HUES64 (cell line): ENCODE measurements around the gene FRYL.
"Not testable (repeated sequence)": the region's sequence is repeated elsewhere in the genome, so short reads cannot be mapped to it uniquely, and the experiment has no call there.

Source experiments
- H3K27ac ChIP-seq: 2 replicates; pipeline ENCODE4 v1.7.0; 2013; ENCODE audit warnings: low read depth, low read length, inconsistent platforms
- H3K27me3 ChIP-seq: 2 replicates; pipeline ENCODE4 v1.6.1; 2013; ENCODE audit warnings: mild to moderate bottlenecking, low read length; ENCODE audit not compliant: insufficient read depth
- H3K36me3 ChIP-seq: 2 replicates; pipeline ENCODE4 v1.6.1; 2013; ENCODE audit warnings: mild to moderate bottlenecking, low read length; ENCODE audit not compliant: insufficient read depth
- H3K4me1 ChIP-seq: 2 replicates; pipeline ENCODE4 v1.6.1; 2013; ENCODE audit warnings: mild to moderate bottlenecking, low read length, moderate library complexity; ENCODE audit not compliant: insufficient read depth
- H3K4me3 ChIP-seq: 2 replicates; pipeline ENCODE4 v1.5.1; 2013; ENCODE audit warnings: mild to moderate bottlenecking, low read length, moderate library complexity
- H3K9ac ChIP-seq: 2 replicates; pipeline ENCODE4 v1.6.1; 2013; ENCODE audit warnings: mild to moderate bottlenecking, low read depth, low read length
- H3K9me3 ChIP-seq: 2 replicates; pipeline ENCODE4 v1.6.1; 2013; ENCODE audit warnings: low read depth, low read length; ENCODE audit not compliant: insufficient read depth
- WGBS: fragments of 150-250, 120-280 bp; methylation state at CpG from one replicate; pipeline ENCODE4 v1.1.7; 2013; ENCODE audit warnings: missing lambda C conversion rate; 5-methylcytosine and 5-hydroxymethylcytosine counted together

FRYL gene

DNA sequence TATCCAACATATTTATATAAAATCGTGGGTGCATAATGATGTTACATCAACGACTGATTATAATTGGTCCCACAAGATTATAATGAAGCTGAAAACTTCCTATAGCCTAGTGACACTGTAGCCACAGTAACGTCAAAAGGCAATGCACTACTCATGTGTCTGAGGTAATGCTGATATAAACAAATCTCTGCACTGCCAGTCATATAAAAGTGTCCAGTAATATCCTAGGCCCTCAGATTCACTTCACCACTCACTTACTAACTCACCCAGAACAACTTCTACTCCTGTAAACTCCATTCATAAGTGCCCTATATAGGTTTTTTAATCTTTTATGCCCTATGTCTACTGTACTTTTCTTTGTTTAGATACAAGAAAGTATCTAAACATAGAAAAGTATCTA, 18.8 kb downstream of the FRYL start:
- Histone ChIP-seq H3K4me1 (no peaks in the 10 kb centered on the region), H3K9ac (no peak overlapping the region), H3K27ac (no peak overlapping the region), H3K27me3 (no peaks in the 10 kb centered on the region), H3K9me3 (no peaks in the 10 kb centered on the region), H3K36me3 (0 out of 2 replicates have a peak, but pooled peaks cover 4% of the 10 kb centered on the region), H3K4me3 (no peak overlapping the region)
- WGBS = 98% methylated on average over 3 of the region's 3 CpGs

DNA sequence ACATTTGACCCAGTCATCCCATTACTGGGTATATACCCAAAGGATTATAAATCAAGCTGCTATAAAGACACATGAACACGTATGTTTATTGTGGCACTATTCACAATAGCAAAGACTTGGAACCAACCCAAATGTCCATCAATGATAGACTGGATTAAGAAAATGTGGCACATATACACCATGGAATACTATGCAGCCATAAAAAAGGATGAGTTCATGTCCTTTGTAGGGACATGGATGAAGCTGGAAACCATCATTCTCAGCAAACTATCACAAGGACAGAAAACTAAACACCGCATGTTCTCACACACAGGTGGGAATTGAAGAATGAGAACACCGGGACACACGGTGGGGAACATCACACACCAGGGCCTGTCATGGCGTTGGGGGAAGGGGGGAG, 21.4 kb downstream of the FRYL start:
- H3K4me1 ChIP-seq, H3K4me3 ChIP-seq, H3K27me3 ChIP-seq, H3K9ac ChIP-seq, H3K36me3 ChIP-seq, H3K9me3 ChIP-seq, H3K27ac ChIP-seq: not testable (repeated sequence)
- 97% methylated on average over 5 of the region's 5 CpGs for WGBS

DNA sequence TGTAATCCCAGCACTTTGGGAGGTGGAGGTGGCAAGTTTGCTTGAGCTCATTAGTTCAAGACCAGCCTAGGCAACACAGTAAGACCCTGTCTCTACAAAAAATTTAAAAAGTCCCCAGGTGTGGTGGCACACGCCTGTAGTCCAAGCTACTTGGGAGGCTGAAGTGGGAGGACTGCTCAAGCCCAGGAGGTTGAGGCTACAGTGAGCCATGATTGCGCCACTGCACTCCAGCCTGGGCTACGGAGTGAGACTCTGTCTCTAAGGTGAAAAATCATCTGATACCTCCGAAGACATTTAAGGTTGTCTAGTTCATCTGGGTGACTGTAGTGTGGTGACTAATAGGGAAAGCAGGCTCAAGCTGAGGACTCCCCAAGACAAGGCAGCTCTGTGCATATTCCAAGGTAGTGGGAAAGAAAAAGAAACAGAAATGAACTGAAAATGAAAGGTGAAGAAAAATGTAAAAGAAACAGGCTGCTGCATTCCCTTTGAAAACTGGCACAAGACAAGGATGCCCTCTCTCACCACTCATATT, 23.3 kb downstream of the FRYL start:
- Histone ChIP-seq H3K27ac (no peak overlapping the region), H3K4me1 (no peaks in the 10 kb centered on the region), H3K9ac (no peak overlapping the region), H3K27me3 (no peaks in the 10 kb centered on the region), H3K36me3 (peaks cover 7% of the 10 kb centered on the region; the same call in 1 of the 2 replicates), H3K9me3 (peaks cover 4% of the 10 kb centered on the region), H3K4me3 (no peak overlapping the region)
- 84% methylated on average over 4 of the region's 4 CpGs for WGBS

DNA sequence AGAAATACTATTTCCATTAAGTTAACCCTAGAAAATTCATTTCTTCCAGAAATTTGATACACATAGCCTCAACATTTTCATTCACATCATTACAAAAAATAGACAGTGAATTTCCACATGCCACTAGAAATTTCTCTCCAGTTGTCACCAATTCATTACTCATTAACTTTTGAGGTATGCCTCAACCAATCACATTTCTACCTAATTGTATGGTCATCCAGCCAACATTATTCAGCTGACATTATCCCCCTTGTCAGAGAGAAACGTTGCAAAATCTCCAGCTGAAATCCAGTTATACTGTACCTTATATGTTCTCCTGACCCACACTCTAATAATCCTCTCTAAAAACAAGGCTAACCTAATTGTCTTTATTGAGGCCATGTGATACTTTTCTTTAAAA, 24.8 kb downstream of the FRYL start:
- H3K27me3 ChIP-seq = no peaks in the 10 kb centered on the region
- WGBS = 95% methylated on average over 1 of the region's 1 CpG

DNA sequence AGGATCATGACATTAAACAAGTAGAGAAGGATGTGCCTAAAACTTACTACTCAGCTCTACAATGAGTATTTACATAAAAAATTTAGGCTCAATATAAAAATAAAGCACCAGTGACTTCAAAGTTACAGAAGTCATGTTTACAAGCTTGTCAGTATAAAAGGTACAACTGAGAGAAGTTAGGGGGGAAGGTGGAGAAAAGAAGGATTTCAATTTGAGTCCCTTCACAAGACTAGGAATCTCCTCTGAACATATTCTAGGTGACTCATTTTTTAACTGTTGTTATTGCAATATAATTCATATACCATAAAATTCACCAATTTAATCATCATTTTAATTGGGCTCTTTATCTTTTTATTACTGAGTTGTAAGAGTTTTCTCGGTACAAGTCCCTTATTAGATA, 26.9 kb downstream of the FRYL start:
- Histone ChIP-seq H3K27ac (no peak overlapping the region), H3K9me3 (peaks cover 4% of the 10 kb centered on the region), H3K4me1 (peaks cover 7% of the 10 kb centered on the region; the same call in 1 of the 2 replicates), H3K9ac (no peak overlapping the region), H3K4me3 (no peak overlapping the region), H3K27me3 (no peaks in the 10 kb centered on the region), H3K36me3 (peaks cover 3% of the 10 kb centered on the region; the same call in 1 of the 2 replicates)
- no CpG with 5 or more reads among the region's 1 CpG for WGBS

More for the DNA sequence above, 24.8 kb downstream of the FRYL start:
- Histone ChIP-seq H3K9ac (no peak overlapping the region), H3K4me3 (no peak overlapping the region), H3K4me1 (no peaks in the 10 kb centered on the region), H3K36me3 (peaks cover 7% of the 10 kb centered on the region; the same call in 1 of the 2 replicates), H3K9me3 (peaks cover 4% of the 10 kb centered on the region), H3K27ac (no peak overlapping the region)

DNA sequence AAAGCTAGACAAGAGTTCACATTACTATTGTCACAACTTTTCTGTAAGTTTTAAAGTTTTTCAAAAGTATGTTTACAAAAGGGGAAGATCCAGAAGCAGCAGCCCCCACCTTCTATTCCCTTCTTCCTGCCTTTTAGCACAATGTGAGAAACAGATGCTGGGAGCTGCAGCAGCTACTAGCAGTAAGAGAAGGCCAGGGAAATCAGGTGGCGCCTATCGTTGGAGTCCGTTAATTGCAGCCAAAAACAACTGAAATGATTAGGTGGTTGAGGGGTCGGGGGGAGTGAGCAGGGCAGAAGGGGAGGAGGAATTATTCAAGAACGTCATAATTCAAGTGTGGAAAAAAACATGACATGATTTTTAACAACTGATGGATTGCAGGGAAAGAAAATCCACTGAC, 27.4 kb downstream of the FRYL start:
- 89% methylated on average over 5 of the region's 5 CpGs for WGBS
- Histone ChIP-seq H3K4me3 (no peak overlapping the region), H3K9me3 (peaks cover 4% of the 10 kb centered on the region), H3K36me3 (peaks cover 3% of the 10 kb centered on the region; the same call in 1 of the 2 replicates), H3K27me3 (no peaks in the 10 kb centered on the region), H3K4me1 (peaks cover 7% of the 10 kb centered on the region; the same call in 1 of the 2 replicates), H3K9ac (no peak overlapping the region), H3K27ac (no peak overlapping the region)

DNA sequence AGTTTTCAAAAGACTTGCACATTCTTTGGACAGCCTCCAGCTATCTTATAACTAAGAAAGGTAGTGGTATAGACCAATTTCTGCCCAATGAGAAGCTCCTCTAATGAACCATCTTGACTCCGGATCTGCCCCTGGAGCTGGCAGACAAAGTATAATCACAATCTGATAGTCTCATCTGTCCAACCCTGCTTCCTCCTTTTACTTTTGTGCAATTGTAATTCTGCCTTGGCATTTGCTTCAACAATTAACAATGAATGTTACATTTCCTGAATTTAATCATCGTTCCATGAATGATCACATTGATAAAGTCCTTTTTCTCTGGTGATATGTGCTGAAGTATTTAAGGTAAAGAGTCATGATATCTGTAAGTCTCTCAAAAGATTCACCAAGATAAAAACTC, 27.8 kb downstream of the FRYL start:
- Histone ChIP-seq H3K4me3 (no peak overlapping the region), H3K27me3 (no peaks in the 10 kb centered on the region), H3K36me3 (peaks cover 3% of the 10 kb centered on the region; the same call in 1 of the 2 replicates), H3K4me1 (peaks cover 10% of the 10 kb centered on the region), H3K9me3 (peaks cover 4% of the 10 kb centered on the region), H3K27ac (no peak overlapping the region), H3K9ac (no peak overlapping the region)
- 96% methylated on average over 2 of the region's 2 CpGs for WGBS

DNA sequence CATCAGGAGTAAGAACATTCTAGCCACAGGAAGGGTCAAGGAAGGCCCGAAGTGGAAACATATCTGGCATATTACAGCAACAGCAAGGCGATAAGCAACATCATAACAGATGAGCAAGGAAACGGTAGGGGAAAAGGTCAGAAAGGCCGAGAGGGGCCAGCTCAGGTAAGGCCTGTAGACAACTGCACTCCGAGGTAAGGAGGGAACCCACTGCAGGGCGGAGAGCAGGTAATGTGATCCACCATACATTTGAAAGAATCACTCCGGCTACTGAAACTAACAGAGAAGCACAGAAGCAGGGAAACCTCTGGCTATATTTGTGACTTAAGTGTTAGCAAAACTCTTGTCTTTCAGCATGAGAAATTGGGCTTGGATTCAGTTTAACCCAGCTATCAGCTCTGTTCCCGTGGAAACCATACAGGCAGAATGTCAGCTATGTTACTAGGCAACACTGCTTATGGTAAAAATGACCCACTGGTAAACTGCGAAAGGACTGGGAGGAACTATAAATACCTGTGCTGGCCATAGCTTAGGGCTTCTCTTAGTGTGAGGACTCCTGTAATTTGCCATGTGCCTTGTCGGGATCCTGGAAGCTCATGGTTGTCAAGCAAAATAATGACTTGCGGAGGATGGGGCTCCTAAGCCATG, 31.0 kb downstream of the FRYL start:
- Histone ChIP-seq H3K9me3 (peaks cover 2% of the 10 kb centered on the region), H3K4me3 (no peak overlapping the region), H3K9ac (no peak overlapping the region), H3K36me3 (peaks cover 1% of the 10 kb centered on the region; the same call in 1 of the 2 replicates), H3K27me3 (no peaks in the 10 kb centered on the region), H3K27ac (no peak overlapping the region), H3K4me1 (peaks cover 15% of the 10 kb centered on the region)
- 91% methylated on average over 11 of the region's 11 CpGs for WGBS

DNA sequence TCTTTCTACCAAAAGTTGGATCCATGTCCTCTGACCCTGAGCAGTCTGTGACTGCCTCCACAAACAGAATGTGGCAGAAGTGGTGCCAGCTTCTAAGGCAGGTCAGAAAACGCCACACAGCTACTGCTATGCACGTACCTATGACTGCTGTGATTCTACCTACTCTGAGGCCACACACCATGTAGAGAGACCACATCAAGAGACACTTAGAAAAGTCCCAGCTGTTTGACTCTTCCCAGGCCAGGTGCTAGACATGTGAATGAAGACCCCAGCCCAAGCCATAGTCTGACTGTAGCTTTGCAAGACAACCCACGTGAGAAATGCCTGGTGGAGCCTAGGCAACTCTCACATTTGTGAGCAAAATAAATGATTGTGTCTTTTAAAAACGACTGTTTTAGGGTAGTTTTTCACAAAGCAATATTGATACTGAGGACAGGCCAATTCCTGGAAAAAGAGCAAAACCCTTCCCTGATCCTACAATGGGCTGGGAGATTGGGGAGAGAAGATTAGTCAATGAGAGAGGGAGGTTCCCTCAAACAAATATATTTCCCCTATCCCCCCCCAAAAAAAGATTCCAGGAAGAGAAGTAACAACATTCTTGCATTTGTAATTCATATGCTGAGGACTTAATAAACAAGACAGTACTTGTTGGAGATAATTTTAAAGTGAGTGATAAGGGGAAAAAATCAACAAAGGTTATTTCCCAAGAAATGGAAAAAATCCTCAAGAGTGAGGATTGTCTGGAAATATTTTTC, 33.3 kb downstream of the FRYL start:
- H3K36me3 ChIP-seq = no peaks in the 10 kb centered on the region
- H3K9me3 ChIP-seq = no peaks in the 10 kb centered on the region
- WGBS = 68% methylated on average over 4 of the region's 4 CpGs
- no peaks in the 10 kb centered on the region for H3K27me3 ChIP-seq
- H3K4me3 ChIP-seq = no peak overlapping the region
- no peak overlapping the region for H3K27ac ChIP-seq
- no peak overlapping the region for H3K9ac ChIP-seq
- peaks cover 20% of the 10 kb centered on the region for H3K4me1 ChIP-seq

DNA sequence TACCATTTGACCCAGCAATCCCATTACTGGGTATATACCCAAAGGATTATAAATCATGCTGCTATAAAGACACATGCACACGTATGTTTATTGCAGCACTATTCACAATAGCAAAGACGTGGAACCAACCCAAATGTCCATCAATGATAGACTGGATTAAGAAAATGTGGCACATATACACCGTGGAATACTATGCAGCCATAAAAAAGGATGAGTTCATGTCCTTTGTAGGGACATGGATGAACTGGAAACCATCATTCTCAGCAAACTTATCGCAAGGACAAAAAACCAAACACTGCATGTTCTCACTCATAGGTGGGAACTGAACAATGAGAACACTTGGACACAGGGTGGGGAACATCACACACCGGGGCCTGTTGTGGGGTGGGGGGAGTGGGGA, 34.9 kb downstream of the FRYL start:
- not testable (repeated sequence) for H3K4me3 ChIP-seq, H3K9ac ChIP-seq, H3K36me3 ChIP-seq, H3K9me3 ChIP-seq, H3K27ac ChIP-seq, H3K27me3 ChIP-seq
- H3K4me1 ChIP-seq = peaks cover 20% of the 10 kb centered on the region
- 94% methylated on average over 3 of the region's 5 CpGs for WGBS

DNA sequence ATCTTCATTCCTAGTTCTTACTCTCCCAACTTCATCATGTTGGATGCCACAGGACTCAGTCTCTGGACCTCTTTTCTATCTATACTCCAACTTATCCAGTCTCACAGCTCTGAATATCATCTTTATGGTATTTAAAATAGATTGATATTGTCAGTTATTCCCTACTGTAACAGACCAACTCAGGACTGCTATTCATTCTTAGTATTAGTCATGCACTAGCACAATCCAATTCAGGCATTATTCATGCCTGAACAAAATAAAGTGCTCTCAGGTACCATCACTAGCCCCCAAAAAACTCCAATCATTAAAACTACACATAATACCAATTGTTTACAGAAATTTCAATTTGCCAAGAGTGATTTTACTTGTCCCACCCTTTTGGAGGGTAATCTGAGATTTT, 37.7 kb downstream of the FRYL start:
- H3K36me3 ChIP-seq = no peaks in the 10 kb centered on the region
- no peaks in the 10 kb centered on the region for H3K9me3 ChIP-seq
- H3K4me1 ChIP-seq = peaks cover 11% of the 10 kb centered on the region
- no peak overlapping the region for H3K9ac ChIP-seq
- no peak overlapping the region for H3K4me3 ChIP-seq
- H3K27me3 ChIP-seq = no peaks in the 10 kb centered on the region
- H3K27ac ChIP-seq = no peak overlapping the region
